Skeletal muscle tissue (tissue), 4 donors: ENCODE results near the gene SEC31B. TPM values are rescaled to one million over a fixed set of nuclear protein-coding genes. Genes with fewer than 3 reads are reported as not detected.
A peak's percentile ranks its signal among the peaks of the same experiment; 100 is the strongest.

Experiments used
- H3K27ac ChIP-seq: one replicate; pipeline ENCODE4 v1.7.0; 2013; ENCODE audit warnings: mild to moderate bottlenecking, low read depth, low read length, inconsistent platforms
- H3K27me3 ChIP-seq, 3 donors: one replicate each; pipeline ENCODE4 v1.7.0; 2013; ENCODE audit warnings: low read length in 3 of 3; ENCODE audit not compliant: control insufficient read depth in 3 of 3, insufficient read depth in 3 of 3
- H3K36me3 ChIP-seq, 3 donors: one replicate each; pipeline ENCODE4 v1.7.0; 2013; ENCODE audit warnings: low read length in 3 of 3; ENCODE audit not compliant: control insufficient read depth in 3 of 3, insufficient read depth in 3 of 3
- H3K4me1 ChIP-seq, 3 donors: one replicate each; pipeline ENCODE4 v1.7.0; 2013; ENCODE audit warnings: low read length in 3 of 3, mild to moderate bottlenecking in 3 of 3; ENCODE audit not compliant: control insufficient read depth in 3 of 3, insufficient read depth in 3 of 3
- H3K4me3 ChIP-seq, 3 donors: one replicate each; pipeline ENCODE4 v1.7.0; 2013; ENCODE audit warnings: low read length in 3 of 3
- H3K9ac ChIP-seq, 3 donors: one replicate each; pipeline ENCODE4 v1.7.0; 2013; ENCODE audit warnings: low read length in 3 of 3, mild to moderate bottlenecking in 3 of 3, moderate library complexity in 2 of 3, low read depth in 1 of 3
- H3K9me3 ChIP-seq, 3 donors: one replicate each; pipeline ENCODE4 v1.7.0; 2013; ENCODE audit warnings: low read length in 3 of 3; ENCODE audit not compliant: control insufficient read depth in 3 of 3
- total RNA-seq: library from RNA; depleted of rRNA; stranded (reverse); fragments of >200 nt; gene quantifications from one replicate; pipeline ENCODE4 v1.2.3, GENCODE V29; 2014
- donor health status: Osteomylitis.

SEC31B gene
- total RNA-seq, result 2.6 TPM

- Histone ChIP-seq H3K27ac (peak within 1 kb of the TSS; percentile 67), H3K27me3 (no peaks in the 10 kb centered on the region), H3K4me3 (peak within 1 kb of the TSS; percentile 73 to 86 (median 79)), H3K9ac (peak within 1 kb of the TSS; percentile 65 to 92 (median 79)), H3K9me3 (no peaks in the 10 kb centered on the region), H3K4me1 (peaks cover 24 to 30% (median 28%) of the 10 kb centered on the region in 3 donors), H3K36me3 (peaks cover 11 to 24% (median 16%) of the 10 kb centered on the region in 3 donors)
These were observed at the start of gene SEC31B for GRCh38 chr10:100519311-100520051. Gene SEC31B, minus strand, starts transcription at chr10:100519861. Its CDS starts 2,909 bp downstream, at chr10:100516952.

GRCh38 chr10:100568912-100569311, 49.3 kb upstream of the SEC31B start:
- no peak overlapping the region for H3K4me3 ChIP-seq
- H3K4me1 ChIP-seq, result no peaks in the 10 kb centered on the region
- peaks cover 68 to 75% (median 73%) of the 10 kb centered on the region in 3 donors for H3K27me3 ChIP-seq
- no peaks in the 10 kb centered on the region for H3K36me3 ChIP-seq
- H3K9me3 ChIP-seq, result no peaks in the 10 kb centered on the region
- no peak overlapping the region for H3K9ac ChIP-seq
- H3K27ac ChIP-seq, result no peak overlapping the region

GRCh38 chr10:100567826-100568225, 48.2 kb upstream of the SEC31B start:
- H3K27me3 ChIP-seq, result peaks cover 76 to 82% (median 78%) of the 10 kb centered on the region in 3 donors
- H3K9ac ChIP-seq, result no peak overlapping the region
- H3K27ac ChIP-seq, result no peak overlapping the region
- no peaks in the 10 kb centered on the region for H3K36me3 ChIP-seq
- H3K4me3 ChIP-seq, result no peak overlapping the region
- no peaks in the 10 kb centered on the region for H3K4me1 ChIP-seq
- H3K9me3 ChIP-seq, result no peaks in the 10 kb centered on the region

GRCh38 chr10:100567249-100567648, 47.6 kb upstream of the SEC31B start:
- peaks cover 79 to 84% (median 83%) of the 10 kb centered on the region in 3 donors for H3K27me3 ChIP-seq
- no peak overlapping the region for H3K27ac ChIP-seq
- H3K9me3 ChIP-seq, result no peaks in the 10 kb centered on the region
- H3K4me3 ChIP-seq, result no peak overlapping the region
- no peaks in the 10 kb centered on the region for H3K36me3 ChIP-seq
- peaks cover 0 to 3% (median 1%) of the 10 kb centered on the region in 3 donors for H3K4me1 ChIP-seq
- no peak overlapping the region for H3K9ac ChIP-seq

GRCh38 chr10:100566561-100566960, 46.9 kb upstream of the SEC31B start:
- Histone ChIP-seq H3K36me3 (no peaks in the 10 kb centered on the region), H3K27me3 (peaks cover 83 to 86% (median 86%) of the 10 kb centered on the region in 3 donors), H3K4me3 (no peak overlapping the region), H3K4me1 (peaks cover 0 to 10% (median 8%) of the 10 kb centered on the region in 3 donors), H3K9me3 (no peaks in the 10 kb centered on the region), H3K9ac (no peak overlapping the region), H3K27ac (no peak overlapping the region)

GRCh38 chr10:100565206-100565985, 45.7 kb upstream of the SEC31B start:
- Histone ChIP-seq H3K4me3 (no peak overlapping the region), H3K9ac (no peak overlapping the region), H3K4me1 (peaks cover 0 to 11% (median 10%) of the 10 kb centered on the region in 3 donors), H3K27ac (no peak overlapping the region), H3K27me3 (peaks cover 79 to 85% (median 81%) of the 10 kb centered on the region in 3 donors), H3K9me3 (no peaks in the 10 kb centered on the region), H3K36me3 (no peaks in the 10 kb centered on the region)

GRCh38 chr10:100562008-100562672, 42.5 kb upstream of the SEC31B start:
- Histone ChIP-seq H3K4me3 (no peak overlapping the region), H3K27me3 (peaks cover 50 to 57% (median 53%) of the 10 kb centered on the region in 3 donors), H3K4me1 (peaks cover 0 to 11% (median 10%) of the 10 kb centered on the region in 3 donors), H3K27ac (no peak overlapping the region), H3K36me3 (peaks cover 0 to 8% (median 4%) of the 10 kb centered on the region in 3 donors), H3K9ac (no peak overlapping the region), H3K9me3 (no peaks in the 10 kb centered on the region)

GRCh38 chr10:100561005-100561404, 41.3 kb upstream of the SEC31B start:
- H3K4me3 ChIP-seq, result no peak overlapping the region
- H3K27me3 ChIP-seq, result peaks cover 39 to 46% (median 46%) of the 10 kb centered on the region in 3 donors
- H3K36me3 ChIP-seq, result peaks cover 0 to 8% (median 8%) of the 10 kb centered on the region in 3 donors
- peaks cover 0 to 11% (median 10%) of the 10 kb centered on the region in 3 donors for H3K4me1 ChIP-seq
- H3K27ac ChIP-seq, result no peak overlapping the region
- H3K9me3 ChIP-seq, result no peaks in the 10 kb centered on the region
- H3K9ac ChIP-seq, result peak overlapping the region in 1 of 3 donors; percentile 9

GRCh38 chr10:100560248-100560647, 40.6 kb upstream of the SEC31B start:
- Histone ChIP-seq H3K4me1 (peaks cover 0 to 11% (median 10%) of the 10 kb centered on the region in 3 donors), H3K36me3 (peaks cover 0 to 12% (median 8%) of the 10 kb centered on the region in 3 donors), H3K4me3 (no peak overlapping the region), H3K27me3 (peaks cover 32 to 38% (median 38%) of the 10 kb centered on the region in 3 donors), H3K9ac (no peak overlapping the region), H3K27ac (no peak overlapping the region), H3K9me3 (no peaks in the 10 kb centered on the region)
